ENCODE measurements around the gene EFL1.

The EFL1 gene

GRCh38 chr15:82117296-82117695 is 145.2 kb downstream of the EFL1 start:
- DNase-seq, result no peak

- no peak for DNase-seq
Measured at GRCh38 chr15:82114660-82115059, 147.9 kb downstream of the EFL1 start.

GRCh38 chr15:82113106-82113715 is 149.3 kb downstream of the EFL1 start:
- no peak for DNase-seq

GRCh38 chr15:82111918-82112317 is 150.6 kb downstream of the EFL1 start:
- DNase-seq, result no peak

- DNase-seq, result no peak
Measured at GRCh38 chr15:82110144-82110543, 152.4 kb downstream of the EFL1 start.

GRCh38 chr15:82108489-82109078 is 153.9 kb downstream of the EFL1 start:
- peak; percentile 37 for DNase-seq

GRCh38 chr15:82106679-82107078 is 155.9 kb downstream of the EFL1 start:
- DNase-seq, result no peak

- no peak for DNase-seq
Measured at GRCh38 chr15:82105451-82106215, 156.9 kb downstream of the EFL1 start.

GRCh38 chr15:82103468-82103867 is 159.1 kb downstream of the EFL1 start:
- no peak for DNase-seq

- DNase-seq, result no peak
Measured at GRCh38 chr15:82100111-82100929, 162.2 kb downstream of the EFL1 start.

GRCh38 chr15:82098674-82099073 is 163.9 kb downstream of the EFL1 start:
- DNase-seq, result no peak

GRCh38 chr15:82095803-82096202 is 166.7 kb downstream of the EFL1 start:
- no peak for DNase-seq

- DNase-seq, result no peak
Measured at GRCh38 chr15:82093774-82094211, 168.7 kb downstream of the EFL1 start.

GRCh38 chr15:82093325-82093724 is 169.2 kb downstream of the EFL1 start:
- DNase-seq, result no peak

GRCh38 chr15:82091636-82092140 is 170.8 kb downstream of the EFL1 start:
- DNase-seq, result no peak

GRCh38 chr15:82086243-82086995 is 176.1 kb downstream of the EFL1 start:
- DNase-seq, result no peak

GRCh38 chr15:82081914-82082762 is 180.4 kb downstream of the EFL1 start:
- DNase-seq, result no peak

- DNase-seq, result no peak
Measured at GRCh38 chr15:82080774-82081173, 181.8 kb downstream of the EFL1 start.

Data from CD4-positive, alpha-beta T cell treated with Interferon gamma for 1 hour (primary cell).